ENCODE data around the gene PDGFD.

DNA sequence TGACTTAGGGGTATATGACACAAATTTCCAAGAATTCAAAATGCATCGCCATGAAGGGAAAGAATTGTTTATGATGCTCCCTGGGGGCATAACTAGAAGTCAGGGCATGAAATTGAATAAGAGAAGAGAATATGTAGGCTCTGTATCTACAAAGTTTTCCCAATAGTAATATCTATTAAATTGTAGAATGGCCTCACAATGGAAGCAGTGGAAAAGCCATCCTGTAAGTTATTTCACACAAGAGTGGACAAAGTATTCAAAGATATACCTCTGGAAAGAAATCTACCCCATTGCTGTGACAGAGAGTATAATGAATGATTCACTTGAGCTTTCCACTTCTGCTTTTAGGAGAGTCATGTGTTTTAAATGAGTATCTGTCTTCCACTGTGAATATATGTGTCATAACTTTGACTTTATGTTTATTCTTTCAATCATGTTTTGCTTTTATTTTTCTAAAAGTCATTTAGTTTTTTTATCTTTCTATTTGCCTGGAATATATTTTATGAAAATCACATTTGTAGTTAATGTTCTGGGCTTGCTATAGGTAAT is 193.2 kb downstream of the PDGFD start:
- TF ChIP-seq, protein P1, sequence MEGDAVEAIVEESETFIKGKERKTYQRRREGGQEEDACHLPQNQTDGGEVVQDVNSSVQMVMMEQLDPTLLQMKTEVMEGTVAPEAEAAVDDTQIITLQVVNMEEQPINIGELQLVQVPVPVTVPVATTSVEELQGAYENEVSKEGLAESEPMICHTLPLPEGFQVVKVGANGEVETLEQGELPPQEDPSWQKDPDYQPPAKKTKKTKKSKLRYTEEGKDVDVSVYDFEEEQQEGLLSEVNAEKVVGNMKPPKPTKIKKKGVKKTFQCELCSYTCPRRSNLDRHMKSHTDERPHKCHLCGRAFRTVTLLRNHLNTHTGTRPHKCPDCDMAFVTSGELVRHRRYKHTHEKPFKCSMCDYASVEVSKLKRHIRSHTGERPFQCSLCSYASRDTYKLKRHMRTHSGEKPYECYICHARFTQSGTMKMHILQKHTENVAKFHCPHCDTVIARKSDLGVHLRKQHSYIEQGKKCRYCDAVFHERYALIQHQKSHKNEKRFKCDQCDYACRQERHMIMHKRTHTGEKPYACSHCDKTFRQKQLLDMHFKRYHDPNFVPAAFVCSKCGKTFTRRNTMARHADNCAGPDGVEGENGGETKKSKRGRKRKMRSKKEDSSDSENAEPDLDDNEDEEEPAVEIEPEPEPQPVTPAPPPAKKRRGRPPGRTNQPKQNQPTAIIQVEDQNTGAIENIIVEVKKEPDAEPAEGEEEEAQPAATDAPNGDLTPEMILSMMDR (IDR thresholded peaks at IDR 0.05), result no peak
- no peak for TF ChIP-seq POLR2A (IDR thresholded peaks at IDR 0.05)
- TF ChIP-seq EP300 (IDR thresholded peaks at IDR 0.05), result no peak

All from tibial nerve (tissue), 4 donors.